Measurements from ENCODE around the gene THRSP.
"Not testable (repeated sequence)": the region's sequence is repeated elsewhere in the genome, so short reads cannot be mapped to it uniquely, and the experiment has no call there.

THRSP gene

DNA sequence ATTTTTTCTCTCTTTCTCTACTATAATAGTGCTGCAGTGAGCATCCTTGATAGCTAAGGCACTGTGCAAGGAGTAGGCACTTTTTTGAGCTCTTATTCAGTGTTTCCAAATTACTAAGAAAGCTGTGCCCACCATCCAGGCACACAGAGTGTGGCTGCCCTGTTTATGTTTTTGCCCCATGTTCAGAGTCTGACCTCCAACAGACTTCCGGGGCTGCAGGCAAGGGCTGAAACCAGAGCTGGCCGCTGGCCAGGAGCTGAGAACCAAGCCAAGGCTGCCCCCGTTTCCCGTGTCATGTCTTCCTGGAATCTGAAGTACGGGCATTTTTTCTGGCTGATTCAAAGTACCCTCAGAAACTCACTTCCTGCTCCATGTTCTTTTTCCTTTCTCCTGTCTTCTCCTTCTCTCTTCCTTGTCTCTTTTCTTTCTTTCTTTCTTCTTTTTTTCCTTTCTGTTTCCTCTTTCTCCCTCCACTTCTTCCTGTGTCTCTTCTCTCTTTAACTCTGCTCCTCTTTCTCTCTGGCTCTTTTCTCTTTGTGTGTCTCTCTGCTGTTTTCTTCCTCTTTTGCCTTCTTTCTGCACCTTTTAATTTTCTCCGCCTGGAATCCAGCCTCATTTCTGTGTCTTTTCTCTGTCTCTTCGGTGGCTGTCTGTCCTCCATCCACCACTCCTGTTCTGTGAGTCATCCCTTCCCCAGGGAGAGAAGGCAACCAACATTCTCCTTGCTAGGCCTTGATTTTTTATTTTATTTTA lies 23.6 kb upstream of the THRSP start:
- DNase-seq, result peak; percentile 99

- DNase-seq, result no peak
Measured at GRCh38 chr11:78040691-78041379, 22.8 kb upstream of the THRSP start.

DNA sequence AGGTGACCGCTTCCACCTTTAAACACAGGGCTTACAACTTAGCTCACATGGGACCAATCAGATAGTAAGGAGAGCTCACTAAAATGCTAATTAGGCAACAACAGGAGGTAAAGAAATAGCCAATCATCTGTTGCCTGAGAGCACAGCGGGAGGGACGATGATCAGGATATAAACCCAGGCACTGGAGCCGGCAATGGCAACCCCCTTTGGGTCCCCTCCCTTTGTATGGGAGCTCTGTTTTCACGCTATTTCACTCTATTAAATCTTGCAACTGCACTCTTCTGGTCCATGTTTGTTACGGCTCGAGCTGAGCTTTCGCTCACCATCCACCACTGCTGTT lies 22.3 kb upstream of the THRSP start:
- DNase-seq, result not testable (repeated sequence)

- DNase-seq, result no peak
Measured at GRCh38 chr11:78041843-78042440, 21.7 kb upstream of the THRSP start.

DNA sequence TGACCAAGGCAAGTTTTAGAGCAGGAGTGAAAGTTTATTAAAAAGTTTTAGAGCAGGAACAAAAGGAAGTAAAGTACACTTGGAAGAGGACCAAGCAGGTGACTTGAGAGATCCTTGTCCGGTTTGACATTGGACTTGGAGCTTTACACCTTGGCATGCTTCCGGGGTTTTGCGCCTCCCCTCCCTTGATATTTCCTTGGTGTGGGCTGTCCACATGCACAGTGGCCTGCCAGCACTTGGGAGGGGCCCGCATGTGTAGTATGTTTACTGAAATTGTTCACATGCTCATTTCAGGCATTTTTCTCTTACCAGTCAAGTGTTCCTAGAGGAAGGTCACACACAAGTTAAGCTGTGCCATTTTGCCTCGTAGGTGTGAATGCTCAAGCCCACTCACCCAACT lies 19.0 kb upstream of the THRSP start:
- no peak for DNase-seq

GRCh38 chr11:78045851-78046485 lies 17.7 kb upstream of the THRSP start:
- peak; percentile 99 for DNase-seq

- no peak for DNase-seq
Measured at GRCh38 chr11:78046486-78046854, 17.2 kb upstream of the THRSP start.

- DNase-seq, result peak; percentile 78
Measured at GRCh38 chr11:78048561-78048960, 15.1 kb upstream of the THRSP start.

DNA sequence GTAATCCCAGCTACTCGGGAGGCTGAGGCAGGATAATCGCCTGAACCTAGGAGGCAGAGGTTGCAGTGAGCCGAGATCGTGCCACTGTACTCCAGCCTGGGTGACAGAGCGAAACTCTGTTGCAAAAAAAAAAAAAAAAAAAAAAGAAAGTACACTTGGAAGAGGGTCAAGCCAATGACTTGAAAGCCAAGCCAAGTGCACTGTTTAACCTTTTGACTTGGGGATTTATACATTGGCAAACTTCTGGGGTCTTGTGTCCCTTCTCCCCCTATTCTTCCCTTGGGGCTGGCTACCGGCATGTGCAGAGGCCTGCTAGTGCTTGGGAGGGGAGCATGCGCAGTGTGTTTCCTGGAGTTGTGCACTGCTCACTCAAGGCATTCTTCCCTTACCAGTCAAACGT lies 14.3 kb upstream of the THRSP start:
- no peak for DNase-seq

- DNase-seq, result peak; percentile 100
Measured at GRCh38 chr11:78050964-78051831, 12.5 kb upstream of the THRSP start.

- no peak for DNase-seq
Measured at GRCh38 chr11:78054971-78055370, 8.7 kb upstream of the THRSP start.

GRCh38 chr11:78056093-78056492 lies 7.6 kb upstream of the THRSP start:
- peak; percentile 65 for DNase-seq

- DNase-seq, result no peak
Measured at GRCh38 chr11:78057462-78058055, 6.1 kb upstream of the THRSP start.

GRCh38 chr11:78059749-78060328 lies 3.8 kb upstream of the THRSP start:
- not testable (repeated sequence) for DNase-seq

- no peak for DNase-seq
Measured at GRCh38 chr11:78060533-78060932, 3.1 kb upstream of the THRSP start.

GRCh38 chr11:78061088-78061920 lies 2.4 kb upstream of the THRSP start:
- DNase-seq, result peak; percentile 69

GRCh38 chr11:78061921-78062311 lies 1.7 kb upstream of the THRSP start:
- peak; percentile 77 for DNase-seq

DNA sequence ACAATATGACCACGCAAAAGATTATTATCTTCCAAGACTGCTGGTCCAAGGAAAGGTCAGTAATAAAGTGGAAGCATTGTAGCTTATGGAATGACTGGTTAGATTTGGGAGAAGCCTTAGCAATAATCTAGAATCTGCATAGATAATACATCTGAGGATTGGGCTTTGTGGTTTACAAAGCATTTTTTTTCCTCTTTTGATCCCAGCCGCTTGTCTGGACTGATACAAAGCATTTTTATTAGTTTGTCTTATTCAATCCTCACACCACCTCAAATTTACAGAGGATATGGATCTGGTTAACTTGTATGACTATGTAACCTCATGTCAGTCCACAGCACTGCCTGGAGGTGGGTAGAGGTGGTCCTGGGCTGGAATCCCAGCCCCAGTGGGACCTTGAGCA lies 990 bp upstream of the THRSP start:
- DNase-seq, result peak; percentile 53

DNA sequence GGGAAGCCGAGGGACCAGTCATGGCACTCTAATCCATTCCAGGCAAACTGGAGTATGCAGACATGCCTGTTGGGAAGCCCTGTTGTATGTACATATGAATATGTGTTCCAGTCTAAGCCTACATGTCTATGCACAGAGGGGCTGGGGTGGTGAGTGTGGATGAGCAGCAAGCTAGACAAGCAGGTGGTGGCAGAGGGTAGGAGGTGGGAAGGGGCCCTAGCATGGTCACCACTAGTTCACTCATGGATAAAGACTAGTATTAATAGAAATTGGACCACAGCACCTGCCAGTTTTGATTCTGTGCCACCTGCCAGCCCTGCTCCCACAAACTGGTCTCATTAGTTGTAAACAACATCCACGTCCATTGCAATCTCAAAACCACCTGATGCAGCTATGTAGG lies 1.5 kb downstream of the THRSP start:
- no peak for DNase-seq

GRCh38 chr11:78066471-78066870 lies 2.8 kb downstream of the THRSP start:
- DNase-seq, result no peak

GRCh38 chr11:78067704-78068103 lies 4.0 kb downstream of the THRSP start:
- DNase-seq, result no peak

All from OCI-M1 (cell line).